ENCODE results near the gene FMNL2.

Gene FMNL2

GRCh38 chr2:152583512-152584229, 248.7 kb downstream of the FMNL2 start:
- DNase-seq (ENCODE audit: low spot score), result no peak

- DNase-seq (ENCODE audit: low spot score), result no peak
Observed at GRCh38 chr2:152584301-152584700, 249.3 kb downstream of the FMNL2 start.

GRCh38 chr2:152585830-152586484, 251.0 kb downstream of the FMNL2 start:
- no peak for DNase-seq (ENCODE audit: low spot score)

GRCh38 chr2:152587187-152587947, 252.4 kb downstream of the FMNL2 start:
- no peak for DNase-seq (ENCODE audit: low spot score)

- DNase-seq (ENCODE audit: low spot score), result no peak
Observed at GRCh38 chr2:152588998-152589397, 254.0 kb downstream of the FMNL2 start.

- no peak for DNase-seq (ENCODE audit: low spot score)
Observed at GRCh38 chr2:152594022-152594766, 259.2 kb downstream of the FMNL2 start.

GRCh38 chr2:152594792-152595191, 259.8 kb downstream of the FMNL2 start:
- no peak for DNase-seq (ENCODE audit: low spot score)

GRCh38 chr2:152598975-152599759, 264.2 kb downstream of the FMNL2 start:
- no peak for DNase-seq (ENCODE audit: low spot score)

GRCh38 chr2:152600051-152600657, 265.2 kb downstream of the FMNL2 start:
- no peak for DNase-seq (ENCODE audit: low spot score)

- no peak for DNase-seq (ENCODE audit: low spot score)
Observed at GRCh38 chr2:152600697-152601096, 265.7 kb downstream of the FMNL2 start.

- peak; percentile 53 for DNase-seq (ENCODE audit: low spot score)
Observed at GRCh38 chr2:152602750-152603149, 267.8 kb downstream of the FMNL2 start.

- no peak for DNase-seq (ENCODE audit: low spot score)
Observed at GRCh38 chr2:152603166-152603565, 268.2 kb downstream of the FMNL2 start.

GRCh38 chr2:152606081-152606480, 271.1 kb downstream of the FMNL2 start:
- no peak for DNase-seq (ENCODE audit: low spot score)

- DNase-seq (ENCODE audit: low spot score), result no peak
Observed at GRCh38 chr2:152606941-152607340, 272.0 kb downstream of the FMNL2 start.

GRCh38 chr2:152607793-152608300, 272.9 kb downstream of the FMNL2 start:
- no peak for DNase-seq (ENCODE audit: low spot score)

- no peak for DNase-seq (ENCODE audit: low spot score)
Observed at GRCh38 chr2:152609154-152609553, 274.2 kb downstream of the FMNL2 start.

GRCh38 chr2:152609699-152610098, 274.7 kb downstream of the FMNL2 start:
- DNase-seq (ENCODE audit: low spot score), result no peak

GRCh38 chr2:152611458-152612231, 276.7 kb downstream of the FMNL2 start:
- no peak for DNase-seq (ENCODE audit: low spot score)

GRCh38 chr2:152613235-152613634, 278.3 kb downstream of the FMNL2 start:
- no peak for DNase-seq (ENCODE audit: low spot score)

- no peak for DNase-seq (ENCODE audit: low spot score)
Observed at GRCh38 chr2:152615177-152615576, 280.2 kb downstream of the FMNL2 start.
